HEK293T (cell line): Measurements from ENCODE around the gene SIRPD.

ENCODE experiments used
- CTCF ChIA-PET: fragments of 350-600 bp; formaldehyde crosslinking; extraction: SDS; loops from one replicate; lab custom pipeline; 2021; ENCODE audit warnings: antibody characterized with exemption, inconsistent platforms; lab: Yijun Ruan, JAX
- POLR2A ChIA-PET: fragments of 350-600 bp; formaldehyde crosslinking; extraction: SDS; loops from one replicate; lab custom pipeline; 2020; ENCODE audit warnings: antibody characterized with exemption, inconsistent platforms; lab: Yijun Ruan, JAX
- DNase-seq: peaks from one replicate; pipeline ENCODE4 v3.0.0; 2012; ENCODE audit warnings: mixed read lengths; ENCODE audit errors: extremely low spot score
- ARNT ChIP-seq: fragments of 450-650 bp; IDR thresholded peaks from 2 replicates; pipeline ENCODE4 v1.6.1; 2017; ENCODE audit warnings: mild to moderate bottlenecking
- BHLHE40 ChIP-seq: fragments of 450-650 bp; IDR thresholded peaks from 2 replicates; pipeline ENCODE4 v1.6.1; 2016; ENCODE audit warnings: mild to moderate bottlenecking, moderate library complexity, borderline replicate concordance
- CTBP1 ChIP-seq: fragments of 450-650 bp; IDR thresholded peaks from 2 replicates; pipeline ENCODE4 v1.6.1; 2016; ENCODE audit warnings: borderline replicate concordance
- ELF4 ChIP-seq: fragments of 450-650 bp; IDR thresholded peaks from 2 replicates; pipeline ENCODE4 v1.6.1; 2017; ENCODE audit warnings: antibody characterized with exemption
- FOXA1 ChIP-seq: fragments of 450-650 bp; IDR thresholded peaks from 2 replicates; pipeline ENCODE4 v1.6.1; 2016; ENCODE audit warnings: mild to moderate bottlenecking
- FOXK2 ChIP-seq: fragments of 450-650 bp; IDR thresholded peaks from 2 replicates; pipeline ENCODE4 v1.6.1; 2016; ENCODE audit warnings: mild to moderate bottlenecking
- FOXM1 ChIP-seq: fragments of 450-650 bp; IDR thresholded peaks from 2 replicates; pipeline ENCODE4 v1.6.1; 2017; ENCODE audit warnings: mild to moderate bottlenecking, borderline replicate concordance
- HDGF ChIP-seq: fragments of 450-650 bp; IDR thresholded peaks from 2 replicates; pipeline ENCODE4 v1.6.1; 2017; ENCODE audit warnings: antibody characterized with exemption, borderline replicate concordance
- L3MBTL2 ChIP-seq: fragments of 450-650 bp; conservative IDR thresholded peaks from 2 replicates; pipeline ENCODE4 v1.6.1; 2016; ENCODE audit warnings: mild to moderate bottlenecking
- LEF1 ChIP-seq: fragments of 450-650 bp; IDR thresholded peaks from 2 replicates; pipeline ENCODE4 v1.6.1; 2017; ENCODE audit warnings: mild to moderate bottlenecking, borderline replicate concordance
- NFRKB ChIP-seq: fragments of 450-650 bp; IDR thresholded peaks from 2 replicates; pipeline ENCODE4 v1.6.1; 2016; ENCODE audit warnings: mild to moderate bottlenecking, moderate library complexity
- SP1 ChIP-seq: fragments of 450-650 bp; IDR thresholded peaks from 2 replicates; pipeline ENCODE4 v1.6.1; 2017
- SUZ12 ChIP-seq: fragments of 450-650 bp; IDR thresholded peaks from 2 replicates; pipeline ENCODE4 v1.6.1; 2016; ENCODE audit warnings: mild to moderate bottlenecking
- TARDBP ChIP-seq: fragments of 450-650 bp; IDR thresholded peaks from 2 replicates; pipeline ENCODE4 v1.6.1; 2016
- ZNF384 ChIP-seq: fragments of 450-650 bp; IDR thresholded peaks from 2 replicates; pipeline ENCODE4 v1.6.1; 2016
- TF ChIP-seq, protein P1 (sequence below): fragments of 450-650 bp; IDR thresholded peaks from 2 replicates; pipeline ENCODE4 v1.6.1; 2016

The SIRPD gene

DNA sequence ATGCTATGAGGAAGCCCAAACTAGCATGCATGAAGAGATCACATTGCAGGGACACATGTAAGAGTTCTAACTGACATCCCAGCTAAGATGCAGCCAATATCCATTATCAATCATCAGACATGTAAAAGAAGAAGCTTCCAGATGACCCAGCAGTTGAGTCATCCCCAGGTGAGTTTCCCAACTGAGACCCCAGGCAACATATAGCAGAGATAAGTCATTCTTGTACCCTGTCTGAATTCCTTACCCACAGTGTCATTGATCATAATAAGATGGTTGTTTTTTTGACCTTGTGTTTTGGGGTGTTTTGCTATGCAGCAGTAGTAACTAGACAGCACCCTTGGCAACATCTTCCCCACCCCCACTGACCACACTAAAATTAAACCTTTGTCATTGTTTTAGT, 18.9 kb downstream of the SIRPD start:
- POLR2A ChIA-PET = no interaction called here
- TF ChIP-seq HDGF (no peak), NFRKB (no peak), FOXA1 (no peak), BHLHE40 (no peak), FOXM1 (no peak), CTBP1 (no peak), SUZ12 (no peak), TARDBP (no peak), ZNF384 (no peak), SP1 (no peak), LEF1 (no peak), L3MBTL2 (no peak), ARNT (no peak), ELF4 (no peak), FOXK2 (no peak)
- TF ChIP-seq, protein P1, sequence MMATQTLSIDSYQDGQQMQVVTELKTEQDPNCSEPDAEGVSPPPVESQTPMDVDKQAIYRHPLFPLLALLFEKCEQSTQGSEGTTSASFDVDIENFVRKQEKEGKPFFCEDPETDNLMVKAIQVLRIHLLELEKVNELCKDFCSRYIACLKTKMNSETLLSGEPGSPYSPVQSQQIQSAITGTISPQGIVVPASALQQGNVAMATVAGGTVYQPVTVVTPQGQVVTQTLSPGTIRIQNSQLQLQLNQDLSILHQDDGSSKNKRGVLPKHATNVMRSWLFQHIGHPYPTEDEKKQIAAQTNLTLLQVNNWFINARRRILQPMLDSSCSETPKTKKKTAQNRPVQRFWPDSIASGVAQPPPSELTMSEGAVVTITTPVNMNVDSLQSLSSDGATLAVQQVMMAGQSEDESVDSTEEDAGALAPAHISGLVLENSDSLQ = no peak
- CTCF ChIA-PET = interaction anchor here (1.1 kb wide), 1 partner anchor 35 kb away, joined by 3 read pairs; no protein-coding TSS in a partner anchor
- DNase-seq = no peak

DNA sequence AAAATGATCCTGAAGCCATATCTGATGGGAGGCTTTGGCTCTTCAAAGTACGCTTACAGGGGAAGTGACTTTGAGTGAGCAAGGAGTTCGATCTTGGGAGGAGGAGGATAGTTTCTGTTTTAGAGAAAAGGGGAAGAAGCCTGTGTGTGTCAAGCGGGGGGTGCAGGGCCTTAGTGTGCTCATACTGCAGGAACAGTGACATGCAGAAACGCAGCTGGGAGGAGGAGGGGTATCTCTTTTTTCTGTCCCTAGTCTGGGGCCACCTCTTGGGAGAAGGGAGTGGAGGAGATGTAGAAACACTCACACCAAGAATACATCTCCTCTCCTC, 19.8 kb downstream of the SIRPD start:
- POLR2A ChIA-PET = no interaction called here
- TF ChIP-seq SUZ12 (no peak), CTBP1 (no peak), ELF4 (no peak), FOXM1 (no peak), LEF1 (no peak), SP1 (no peak), TARDBP (no peak), ARNT (no peak), ZNF384 (no peak), FOXK2 (no peak), FOXA1 (no peak), NFRKB (no peak), HDGF (no peak), BHLHE40 (no peak), L3MBTL2 (no peak)
- TF ChIP-seq, protein P1 = no peak
- CTCF ChIA-PET = interaction anchor here (1.1 kb wide), 1 partner anchor 34 kb away, joined by 3 read pairs; no protein-coding TSS in a partner anchor
- no peak for DNase-seq

DNA sequence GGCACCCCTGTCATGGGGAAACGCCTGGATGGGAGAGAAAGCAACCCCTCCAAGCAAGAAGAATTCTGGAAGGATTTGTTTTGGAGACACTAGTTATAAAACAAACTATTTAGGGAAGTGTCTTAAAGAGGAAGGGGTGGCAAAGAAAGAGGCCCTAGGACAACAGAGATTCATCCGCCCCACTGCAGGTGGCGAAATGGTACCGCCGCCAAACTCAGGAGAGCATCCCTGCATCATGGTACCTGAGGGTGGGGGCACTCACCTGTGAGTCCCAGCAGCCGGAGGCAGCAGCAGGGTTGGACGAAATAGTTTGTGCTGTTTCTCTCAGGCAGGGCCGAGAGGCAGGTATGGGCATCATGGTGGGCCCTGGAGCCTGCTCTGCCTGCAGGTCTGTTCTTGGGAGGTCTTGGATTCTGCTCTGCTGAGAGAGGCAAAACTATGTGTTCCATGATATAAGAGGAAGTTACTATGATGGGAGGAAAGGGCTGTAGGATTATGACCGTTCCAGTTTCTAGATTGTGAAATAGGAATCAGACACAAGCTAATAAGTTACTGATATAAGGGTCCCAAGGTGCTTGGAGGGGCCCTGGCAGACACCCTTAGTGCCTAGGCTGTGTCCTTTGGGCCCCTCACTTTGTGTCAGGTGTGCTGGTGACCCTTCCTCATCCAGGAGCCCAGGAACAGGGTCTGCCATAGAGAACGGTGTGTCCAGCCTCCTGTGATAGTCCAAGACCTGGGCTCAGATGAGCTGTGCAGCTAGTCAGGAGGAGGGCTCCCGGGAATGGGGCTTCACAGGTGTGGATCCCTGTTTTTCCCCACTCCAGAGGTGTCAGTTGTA, 20.4 kb downstream of the SIRPD start:
- TF ChIP-seq ZNF384 = no peak
- no peak for TF ChIP-seq NFRKB
- TF ChIP-seq FOXM1 = no peak
- TF ChIP-seq TARDBP = no peak
- no peak for TF ChIP-seq FOXK2
- TF ChIP-seq BHLHE40 = no peak
- no peak for TF ChIP-seq LEF1
- TF ChIP-seq, protein P1 = no peak
- TF ChIP-seq FOXA1 = no peak
- TF ChIP-seq HDGF = no peak
- no peak for TF ChIP-seq L3MBTL2
- TF ChIP-seq SP1 = no peak
- no peak for TF ChIP-seq ARNT
- TF ChIP-seq SUZ12 = no peak
- no peak for DNase-seq
- CTCF ChIA-PET = no interaction called here
- POLR2A ChIA-PET = no interaction called here

DNA sequence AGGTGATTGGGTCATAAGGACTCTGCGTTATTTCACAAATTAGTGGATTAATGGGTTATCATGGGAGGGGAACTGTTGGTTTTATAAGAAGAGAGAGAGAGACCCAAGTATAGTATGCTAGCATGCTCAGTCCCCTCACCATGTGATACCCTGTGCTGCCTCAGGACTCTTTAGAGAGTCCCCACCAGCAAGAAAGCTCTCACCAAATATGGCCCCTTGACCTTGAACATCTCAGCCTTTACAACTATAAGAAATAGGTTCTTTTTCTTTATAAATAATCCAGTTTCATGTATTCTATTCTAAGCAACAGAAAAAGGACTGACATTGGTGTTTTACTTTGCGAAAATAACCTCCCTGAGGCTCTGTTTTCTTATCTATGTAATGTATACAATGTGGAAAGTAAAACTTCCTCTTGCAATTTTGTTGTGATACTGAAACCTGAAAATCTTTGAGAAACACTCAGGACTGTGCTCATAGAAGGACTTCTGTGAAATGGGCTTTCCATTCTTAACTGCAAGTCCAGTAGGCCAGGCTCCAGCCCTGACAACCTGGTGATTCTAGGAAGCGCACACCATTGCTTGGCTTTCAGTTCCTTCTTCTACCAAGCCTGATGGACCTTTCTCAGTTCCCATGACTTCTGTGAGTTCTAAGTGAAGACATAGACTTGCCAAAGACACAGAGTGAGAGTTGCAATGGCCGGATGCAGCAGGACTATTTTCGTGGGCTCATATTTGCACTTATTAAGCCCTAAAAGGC, 21.9 kb downstream of the SIRPD start:
- DNase-seq = no peak
- ChIA-PET POLR2A (no interaction called here), CTCF (no interaction called here)
- TF ChIP-seq, protein P1 = no peak
- TF ChIP-seq FOXK2 (no peak), HDGF (no peak), CTBP1 (no peak), ELF4 (no peak), L3MBTL2 (no peak), TARDBP (no peak), LEF1 (no peak), SP1 (no peak), FOXA1 (no peak), ZNF384 (no peak), ARNT (no peak), NFRKB (no peak), FOXM1 (no peak), SUZ12 (no peak), BHLHE40 (no peak)

DNA sequence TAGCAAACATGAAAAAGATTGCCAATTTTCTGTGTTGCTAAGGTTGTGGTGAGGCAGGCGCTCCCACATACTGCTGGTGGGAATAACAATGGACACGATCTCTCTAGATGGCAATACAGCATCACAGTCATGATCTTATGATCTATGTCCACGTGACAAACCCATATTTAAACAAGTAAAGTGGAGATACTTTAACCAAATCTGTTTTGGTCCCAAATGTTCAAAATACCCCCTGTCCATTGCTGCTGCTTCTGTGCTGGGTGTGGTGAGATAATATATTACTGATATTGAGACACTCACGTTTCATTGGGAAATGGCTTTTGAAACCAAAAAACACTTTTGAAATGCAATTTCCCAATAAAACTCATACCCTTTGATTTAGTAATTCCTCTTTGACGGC, 23.0 kb downstream of the SIRPD start:
- ChIA-PET CTCF (no interaction called here), POLR2A (no interaction called here)
- TF ChIP-seq BHLHE40 (no peak), ELF4 (no peak), SP1 (no peak), NFRKB (no peak), LEF1 (no peak), ZNF384 (no peak), HDGF (no peak), CTBP1 (no peak)
- TF ChIP-seq, protein P1 = no peak
- DNase-seq = no peak
